Tibial artery (tissue), 4 donors: ENCODE measurements around the gene SLC6A13.

Source experiments
- DNase-seq, 2 donors: peaks; one replicate each; pipeline ENCODE4 v3.0.0-alpha.2; 2019
- H3K27ac ChIP-seq, 2 donors: fragments of 200-600 bp; sonication (generic) in 1 of 2; 1 replicate in 1 of 2; 2 replicates in 1 of 2; pipeline ENCODE4 v1.5.1; 2018 to 2019; ENCODE audit warnings: mild to moderate bottlenecking in 1 of 2
- H3K27me3 ChIP-seq, 2 donors: fragments of 200-600 bp; sonication (generic) in 1 of 2; one replicate each; pipeline versions ENCODE4 v1.5.1 to v1.6.0; 2016 to 2019
- H3K36me3 ChIP-seq, 3 donors: fragments of 200-600 bp; sonication (generic) in 2 of 3; one replicate each; pipeline ENCODE4 v1.5.1; 2016 to 2019; ENCODE audit warnings: mild to moderate bottlenecking in 2 of 3
- H3K4me1 ChIP-seq, 4 donors: fragments of 200-600 bp; sonication (generic) in 2 of 4; 1 replicate in 3 of 4; 2 replicates in 1 of 4; pipeline ENCODE4 v1.5.1; 2016 to 2019
- H3K4me3 ChIP-seq, 2 donors: fragments of 200-600 bp; sonication (generic) in 1 of 2; 1 replicate in 1 of 2; 2 replicates in 1 of 2; pipeline ENCODE4 v1.5.1; 2018 to 2019; ENCODE audit warnings: mild to moderate bottlenecking in 2 of 2
- H3K9me3 ChIP-seq, 3 donors: fragments of 200-600 bp; sonication (generic) in 1 of 3; one replicate each; pipeline ENCODE4 v1.5.1; 2016 to 2019
- CTCF ChIP-seq, 2 experiments: fragments of 200-600 bp in 1 of 2; fragments of 450-650 bp in 1 of 2; IDR thresholded peaks; one replicate each; pipeline ENCODE4 v1.5.1; 2017 to 2019; ENCODE audit warnings: antibody characterized with exemption in 2 of 2, mild to moderate bottlenecking in 1 of 2, moderate library complexity in 1 of 2
- intact Hi-C: fragments of 100-400 bp; cut with DNase I; formaldehyde crosslinking; loops from one replicate; pipeline ENCODE4 v1.15.0; 2023; ENCODE audit warnings: low total_unique reads

SLC6A13 gene

GRCh38 chr12:185576-185955 is 77.1 kb downstream of the SLC6A13 start:
- intact Hi-C loops, result no loop called here
- no peak overlapping the region for H3K4me3 ChIP-seq
- DNase-seq, result no peak

GRCh38 chr12:184811-185575 is 77.6 kb downstream of the SLC6A13 start:
- Histone ChIP-seq H3K9me3 (no peaks in the 10 kb centered on the region), H3K27me3 (peaks cover 0 to 8% of the 10 kb centered on the region in 2 donors), H3K27ac (no peak overlapping the region), H3K4me3 (no peak overlapping the region), H3K4me1 (peaks cover 0 to 12% (median 8%) of the 10 kb centered on the region in 4 donors), H3K36me3 (no peaks in the 10 kb centered on the region)
- no peak for DNase-seq
- intact Hi-C loops, result no loop called here
- no peak for TF ChIP-seq CTCF (IDR thresholded peaks at IDR 0.05)

More at GRCh38 chr12:185576-185955, 77.1 kb downstream of the SLC6A13 start:
- Histone ChIP-seq H3K9me3 (no peaks in the 10 kb centered on the region), H3K36me3 (no peaks in the 10 kb centered on the region), H3K4me1 (peaks cover 0 to 12% (median 8%) of the 10 kb centered on the region in 4 donors), H3K27me3 (peaks cover 0 to 8% of the 10 kb centered on the region in 2 donors), H3K27ac (no peak overlapping the region)
- no peak for TF ChIP-seq CTCF (IDR thresholded peaks at IDR 0.05)

GRCh38 chr12:182381-182892 is 80.2 kb downstream of the SLC6A13 start:
- Histone ChIP-seq H3K36me3 (no peaks in the 10 kb centered on the region), H3K27ac (no peak overlapping the region), H3K9me3 (no peaks in the 10 kb centered on the region), H3K27me3 (peaks cover 0 to 8% of the 10 kb centered on the region in 2 donors), H3K4me1 (peaks cover 0 to 6% (median 1%) of the 10 kb centered on the region in 4 donors), H3K4me3 (no peak overlapping the region)
- DNase-seq, result no peak
- intact Hi-C loops, result no loop called here
- no peak for TF ChIP-seq CTCF (IDR thresholded peaks at IDR 0.05)

GRCh38 chr12:181921-182320 is 80.7 kb downstream of the SLC6A13 start:
- TF ChIP-seq CTCF (IDR thresholded peaks at IDR 0.05), result no peak
- peaks cover 0 to 8% of the 10 kb centered on the region in 2 donors for H3K27me3 ChIP-seq
- peaks cover 0 to 9% (median 6%) of the 10 kb centered on the region in 4 donors for H3K4me1 ChIP-seq
- H3K36me3 ChIP-seq, result no peaks in the 10 kb centered on the region
- no peak overlapping the region for H3K4me3 ChIP-seq
- no peak overlapping the region for H3K27ac ChIP-seq
- no peak for DNase-seq
- H3K9me3 ChIP-seq, result no peaks in the 10 kb centered on the region
- intact Hi-C loops, result no loop called here

- TF ChIP-seq CTCF (IDR thresholded peaks at IDR 0.05), result no peak
- Histone ChIP-seq H3K4me3 (no peak overlapping the region), H3K27me3 (peaks cover 0 to 8% of the 10 kb centered on the region in 2 donors), H3K27ac (no peak overlapping the region), H3K4me1 (peaks cover 0 to 22% (median 14%) of the 10 kb centered on the region in 4 donors), H3K9me3 (no peaks in the 10 kb centered on the region), H3K36me3 (no peaks in the 10 kb centered on the region)
- peak; percentile 61 to 75 for DNase-seq
- intact Hi-C loops, result no loop called here
These were observed 82.2 kb downstream of the SLC6A13 start for GRCh38 chr12:180445-180844.
